Suprapubic skin (tissue), 4 donors: ENCODE data around the gene PPA1. TPM values are rescaled to one million over a fixed set of nuclear protein-coding genes. Genes with fewer than 3 reads are reported as not detected.
"Not testable (repeated sequence)": the region's sequence is repeated elsewhere in the genome, so short reads cannot be mapped to it uniquely, and the experiment has no call there.

Experiments
- DNase-seq, 2 donors: peaks; one replicate each; pipeline ENCODE4 v3.0.0-alpha.2; 2019; ENCODE audit warnings: low spot score in 2 of 2
- H3K27ac ChIP-seq: fragments of 200-600 bp; sonication (generic); one replicate; pipeline ENCODE4 v1.5.1; 2019
- H3K27me3 ChIP-seq: fragments of 200-600 bp; sonication (generic); one replicate; pipeline ENCODE4 v1.5.1; 2019
- H3K36me3 ChIP-seq: fragments of 200-600 bp; sonication (generic); one replicate; pipeline ENCODE4 v1.5.1; 2019
- H3K4me1 ChIP-seq: fragments of 200-600 bp; sonication (generic); one replicate; pipeline ENCODE4 v1.5.1; 2019
- H3K4me3 ChIP-seq: fragments of 200-600 bp; sonication (generic); one replicate; pipeline ENCODE4 v1.5.1; 2019; ENCODE audit warnings: mild to moderate bottlenecking
- H3K9me3 ChIP-seq: fragments of 200-600 bp; sonication (generic); one replicate; pipeline ENCODE4 v1.5.1; 2019
- EP300 ChIP-seq: sonication (generic); formaldehyde crosslinking; IDR thresholded peaks from one replicate; pipeline ENCODE4 v1.6.1; 2017; ENCODE audit warnings: antibody characterized with exemption
- POLR2A ChIP-seq, 2 donors: fragments of 450-650 bp; IDR thresholded peaks; one replicate each; pipeline ENCODE4 v1.6.1; 2017; ENCODE audit warnings: antibody characterized with exemption in 2 of 2, mild to moderate bottlenecking in 2 of 2, moderate library complexity in 2 of 2
- POLR2AphosphoS5 ChIP-seq, 3 donors: sonication (generic); formaldehyde crosslinking; IDR thresholded peaks; one replicate each; pipeline ENCODE4 v1.6.1; 2017; ENCODE audit warnings: antibody characterized with exemption in 3 of 3
- WGBS: methylation state at CpG from one replicate; pipeline ENCODE4 v1.1.5; 2018; 5-methylcytosine and 5-hydroxymethylcytosine counted together
- total RNA-seq, 4 donors: library from RNA; depleted of rRNA; stranded (reverse); fragments of >200 nt; gene quantifications; one replicate each; pipeline ENCODE4 v1.1.0, GENCODE V29; 2016
- TF ChIP-seq, protein P1 (sequence below), 2 donors: fragments of 200-600 bp in 1 of 2; fragments of 450-650 bp in 1 of 2; sonication (generic) in 1 of 2; IDR thresholded peaks; one replicate each; pipeline ENCODE4 v1.5.1; 2016 to 2019; ENCODE audit warnings: antibody characterized with exemption in 2 of 2, mild to moderate bottlenecking in 1 of 2, moderate library complexity in 1 of 2

The PPA1 gene
- total RNA-seq, 4 donors from 2014 or later = 61.5 to 137 (median 118) TPM

DNA sequence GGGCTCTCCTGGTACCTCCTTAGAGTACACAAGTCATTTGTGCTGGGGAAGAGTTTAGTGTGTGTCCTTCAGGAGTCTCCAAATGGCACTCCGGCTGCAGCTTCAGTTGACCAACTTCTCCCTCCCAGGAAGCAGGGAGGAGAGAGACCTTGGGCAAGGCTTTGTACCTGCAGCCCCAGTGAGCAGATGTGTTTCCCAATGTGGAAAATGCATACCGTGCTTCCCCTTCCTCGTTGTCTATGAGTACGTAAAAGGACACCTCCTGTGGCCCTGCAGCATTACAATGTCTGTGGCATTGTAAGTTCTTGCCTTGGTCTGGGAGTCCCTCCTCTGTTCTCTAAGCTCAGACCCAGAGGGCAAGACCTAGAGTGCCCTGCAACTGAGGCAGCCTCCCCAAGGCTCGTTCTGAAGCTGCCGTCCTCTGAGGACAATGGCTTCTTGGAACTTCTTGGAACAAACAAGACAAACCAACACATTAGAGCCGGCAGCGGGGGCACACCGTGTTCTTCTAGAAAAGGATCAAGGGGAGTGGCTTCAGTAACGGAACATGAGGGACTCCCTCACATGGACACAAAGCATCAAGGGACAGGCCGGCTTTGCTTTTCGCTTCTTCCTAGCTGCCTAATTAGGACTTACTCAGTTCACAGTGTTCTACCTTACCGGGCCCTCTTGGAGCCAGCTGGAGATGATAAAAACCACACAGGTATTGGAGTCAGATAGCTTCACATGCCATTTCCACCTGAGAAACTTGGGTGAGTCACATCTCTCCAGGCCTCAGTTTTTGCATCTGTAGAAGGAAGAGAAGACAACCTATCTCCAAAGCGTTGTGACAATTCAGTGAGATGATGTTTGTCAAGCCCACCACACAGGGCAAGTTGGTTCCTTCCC, 20.9 kb upstream of the PPA1 start:
- peaks cover 11% of the 10 kb centered on the region for H3K4me1 ChIP-seq
- no peaks in the 10 kb centered on the region for H3K9me3 ChIP-seq
- TF ChIP-seq EP300 = no peak
- TF ChIP-seq, protein P1, sequence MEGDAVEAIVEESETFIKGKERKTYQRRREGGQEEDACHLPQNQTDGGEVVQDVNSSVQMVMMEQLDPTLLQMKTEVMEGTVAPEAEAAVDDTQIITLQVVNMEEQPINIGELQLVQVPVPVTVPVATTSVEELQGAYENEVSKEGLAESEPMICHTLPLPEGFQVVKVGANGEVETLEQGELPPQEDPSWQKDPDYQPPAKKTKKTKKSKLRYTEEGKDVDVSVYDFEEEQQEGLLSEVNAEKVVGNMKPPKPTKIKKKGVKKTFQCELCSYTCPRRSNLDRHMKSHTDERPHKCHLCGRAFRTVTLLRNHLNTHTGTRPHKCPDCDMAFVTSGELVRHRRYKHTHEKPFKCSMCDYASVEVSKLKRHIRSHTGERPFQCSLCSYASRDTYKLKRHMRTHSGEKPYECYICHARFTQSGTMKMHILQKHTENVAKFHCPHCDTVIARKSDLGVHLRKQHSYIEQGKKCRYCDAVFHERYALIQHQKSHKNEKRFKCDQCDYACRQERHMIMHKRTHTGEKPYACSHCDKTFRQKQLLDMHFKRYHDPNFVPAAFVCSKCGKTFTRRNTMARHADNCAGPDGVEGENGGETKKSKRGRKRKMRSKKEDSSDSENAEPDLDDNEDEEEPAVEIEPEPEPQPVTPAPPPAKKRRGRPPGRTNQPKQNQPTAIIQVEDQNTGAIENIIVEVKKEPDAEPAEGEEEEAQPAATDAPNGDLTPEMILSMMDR (IDR thresholded peaks at IDR 0.05) = no peak
- no peak for TF ChIP-seq POLR2AphosphoS5 (IDR thresholded peaks at IDR 0.05)
- no peak for TF ChIP-seq POLR2A (IDR thresholded peaks at IDR 0.05)
- DNase-seq = no peak
- H3K4me3 ChIP-seq = no peak overlapping the region
- 90% methylated on average over 13 of the region's 14 CpGs for WGBS
- peaks cover 28% of the 10 kb centered on the region for H3K27me3 ChIP-seq
- H3K36me3 ChIP-seq = no peaks in the 10 kb centered on the region
- H3K27ac ChIP-seq = peak overlapping the region; percentile 29

DNA sequence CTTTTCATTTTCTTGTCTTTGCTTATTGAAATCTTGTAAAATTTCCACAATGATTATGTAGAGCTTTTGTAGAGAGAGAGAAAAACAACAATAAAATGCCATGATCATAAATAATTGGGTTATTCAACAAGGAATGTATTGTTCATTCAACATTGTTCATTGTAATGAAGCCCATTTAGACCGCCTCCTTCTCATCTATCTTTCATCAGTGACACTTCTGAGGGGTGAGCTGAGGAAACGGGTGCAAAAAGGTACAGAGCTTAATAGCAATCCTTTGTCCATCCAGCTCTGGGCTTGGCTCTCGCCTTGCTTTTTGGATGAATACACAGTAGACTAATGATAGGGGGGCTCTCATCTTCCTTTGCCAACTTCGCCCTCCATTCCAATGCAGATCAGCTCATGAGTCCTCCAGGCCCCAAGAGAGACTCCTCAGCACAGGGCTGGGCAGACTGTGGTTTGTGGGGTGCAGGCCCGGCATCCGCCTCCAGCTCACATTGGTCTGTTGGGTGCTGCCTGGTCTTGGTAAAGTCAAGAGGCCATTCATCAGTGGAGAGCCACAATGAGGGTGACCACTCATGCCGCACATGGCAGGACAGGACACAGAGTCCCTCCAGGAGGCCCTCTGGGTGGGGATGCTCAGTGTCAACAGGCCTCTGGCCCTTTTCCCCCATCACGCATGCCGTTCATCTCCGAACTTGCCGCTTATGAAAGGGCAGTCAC, 17.9 kb upstream of the PPA1 start:
- DNase-seq = no peak
- Histone ChIP-seq H3K27ac (no peak overlapping the region), H3K36me3 (no peaks in the 10 kb centered on the region), H3K4me1 (peaks cover 11% of the 10 kb centered on the region), H3K27me3 (peaks cover 25% of the 10 kb centered on the region), H3K4me3 (no peak overlapping the region), H3K9me3 (no peaks in the 10 kb centered on the region)
- no peak for TF ChIP-seq POLR2AphosphoS5 (IDR thresholded peaks at IDR 0.05)
- no peak for TF ChIP-seq POLR2A (IDR thresholded peaks at IDR 0.05)
- no peak for TF ChIP-seq EP300
- TF ChIP-seq, protein P1 (IDR thresholded peaks at IDR 0.05) = no peak
- 85% methylated on average over 11 of the region's 11 CpGs for WGBS

DNA sequence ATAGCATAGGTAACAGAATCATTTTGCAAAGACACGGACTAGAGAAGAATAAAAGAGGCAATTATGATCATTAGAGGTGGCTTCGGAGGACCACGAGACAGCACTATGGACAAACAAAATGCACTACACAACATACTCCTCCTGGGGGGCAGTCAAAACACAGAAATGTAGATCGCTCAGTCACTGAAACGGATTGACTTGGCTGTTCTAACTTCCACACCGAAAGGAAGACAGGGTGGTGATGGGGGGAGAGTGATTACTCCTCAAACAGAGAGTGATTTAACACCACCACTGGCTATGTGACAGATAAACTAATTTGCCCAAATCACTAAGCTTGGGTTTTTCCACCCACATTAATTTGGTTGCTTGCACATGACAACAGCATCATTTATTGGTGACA, 14.1 kb upstream of the PPA1 start:
- Histone ChIP-seq H3K27ac (no peak overlapping the region), H3K9me3 (no peaks in the 10 kb centered on the region), H3K27me3 (no peaks in the 10 kb centered on the region), H3K4me3 (no peak overlapping the region), H3K4me1 (no peaks in the 10 kb centered on the region), H3K36me3 (no peaks in the 10 kb centered on the region)
- DNase-seq = no peak
- WGBS = 85% methylated on average over 6 of the region's 6 CpGs
- TF ChIP-seq EP300 = no peak
- TF ChIP-seq POLR2AphosphoS5 (IDR thresholded peaks at IDR 0.05) = no peak
- TF ChIP-seq POLR2A (IDR thresholded peaks at IDR 0.05) = no peak
- TF ChIP-seq, protein P1 (IDR thresholded peaks at IDR 0.05) = no peak

DNA sequence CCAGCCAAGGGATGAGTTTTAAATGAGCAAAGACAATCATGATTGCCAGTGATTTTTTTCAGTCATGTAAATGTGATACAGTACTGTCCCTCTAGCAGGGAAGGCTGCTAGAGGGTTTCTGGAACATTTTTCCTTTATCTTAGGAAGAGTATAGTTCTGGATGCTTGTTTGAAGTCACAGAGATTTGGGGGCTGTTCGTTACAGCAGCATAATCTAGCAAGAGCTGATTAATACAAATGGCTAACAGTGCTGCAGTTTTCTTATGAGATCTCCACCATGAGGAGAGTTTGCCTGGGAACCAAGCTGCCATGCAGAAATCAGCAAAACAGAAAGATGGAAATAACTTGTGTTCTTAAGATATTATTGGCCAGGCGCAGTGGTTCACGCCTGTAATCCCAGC, 7.9 kb upstream of the PPA1 start:
- H3K4me3 ChIP-seq = no peak overlapping the region
- no peaks in the 10 kb centered on the region for H3K9me3 ChIP-seq
- WGBS = 97% methylated on average over 3 of the region's 3 CpGs
- no peak for TF ChIP-seq EP300
- TF ChIP-seq POLR2A (IDR thresholded peaks at IDR 0.05) = no peak
- TF ChIP-seq, protein P1 (IDR thresholded peaks at IDR 0.05) = no peak
- no peak for TF ChIP-seq POLR2AphosphoS5 (IDR thresholded peaks at IDR 0.05)
- no peaks in the 10 kb centered on the region for H3K4me1 ChIP-seq
- H3K36me3 ChIP-seq = no peaks in the 10 kb centered on the region
- H3K27ac ChIP-seq = no peak overlapping the region
- H3K27me3 ChIP-seq = no peaks in the 10 kb centered on the region
- DNase-seq = no peak

DNA sequence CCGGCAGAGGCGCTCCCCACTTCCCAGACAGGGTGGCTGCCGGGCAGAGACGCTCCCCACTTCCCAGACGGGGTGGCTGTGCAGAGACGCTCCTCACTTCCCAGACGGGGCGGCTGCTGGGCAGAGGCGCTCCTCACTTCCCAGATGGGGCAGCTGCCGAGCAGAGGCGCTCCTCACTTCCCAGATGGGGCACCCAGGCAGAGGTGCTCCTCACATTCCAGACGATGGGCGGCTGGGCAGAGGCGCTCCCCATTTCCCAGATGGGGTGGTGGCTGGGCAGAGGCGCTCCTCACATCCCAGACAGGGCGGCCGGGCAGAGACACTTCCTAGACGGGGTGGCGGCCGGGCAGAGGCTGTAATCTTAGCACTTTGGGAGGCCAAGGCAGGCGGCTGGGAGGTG, 6.8 kb upstream of the PPA1 start:
- H3K27me3 ChIP-seq, H3K9me3 ChIP-seq, H3K27ac ChIP-seq, H3K36me3 ChIP-seq, H3K4me3 ChIP-seq, H3K4me1 ChIP-seq, DNase-seq: not testable (repeated sequence)
- WGBS = no CpG with 5 or more reads among the region's 21 CpGs

DNA sequence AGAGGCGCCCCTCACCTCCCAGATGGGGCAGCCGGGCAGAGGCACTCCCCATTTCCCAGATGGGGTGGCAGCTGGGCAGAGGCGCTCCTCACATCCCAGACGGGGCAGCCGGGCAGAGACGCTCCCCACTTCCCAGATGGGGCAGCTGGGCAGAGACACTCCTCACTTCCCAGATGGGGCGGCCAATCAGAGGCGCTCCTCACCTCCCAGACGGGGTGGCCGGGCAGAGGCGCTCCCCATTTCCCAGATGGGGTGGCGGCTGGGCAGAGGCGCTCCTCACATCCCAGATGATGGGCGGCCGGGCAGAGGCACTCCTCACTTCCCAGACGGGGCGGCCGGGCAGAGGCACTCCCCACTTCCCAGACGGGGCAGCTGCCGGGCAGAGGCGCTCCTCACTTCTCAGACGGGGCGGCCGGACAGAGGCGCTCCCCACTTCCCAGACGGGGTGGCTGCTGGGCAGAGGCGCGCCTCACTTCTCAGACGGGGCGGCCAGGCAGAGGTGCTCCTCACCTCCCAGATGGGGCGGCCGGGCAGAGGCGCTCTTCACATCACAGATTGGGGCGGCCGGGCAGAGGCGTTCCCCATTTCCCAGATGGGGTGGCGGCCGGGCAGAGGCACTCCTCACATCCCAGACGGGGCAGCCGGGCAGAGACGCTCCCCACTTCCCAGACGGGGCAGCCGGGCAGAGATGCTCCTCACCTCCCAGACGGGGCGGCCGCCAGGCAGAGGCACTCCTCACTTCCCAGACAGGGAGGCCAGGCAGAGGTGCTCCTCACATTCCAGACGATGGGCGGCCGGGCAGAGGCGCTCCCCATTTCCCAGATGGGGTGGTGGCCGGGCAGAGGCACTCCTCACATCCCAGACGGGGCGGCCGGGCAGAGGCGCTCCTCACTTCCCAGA, 6.1 kb upstream of the PPA1 start:
- WGBS = 95% methylated on average over 11 of the region's 55 CpGs
- H3K36me3 ChIP-seq, H3K9me3 ChIP-seq, H3K27ac ChIP-seq, H3K4me3 ChIP-seq, DNase-seq, H3K27me3 ChIP-seq, H3K4me1 ChIP-seq: not testable (repeated sequence)

DNA sequence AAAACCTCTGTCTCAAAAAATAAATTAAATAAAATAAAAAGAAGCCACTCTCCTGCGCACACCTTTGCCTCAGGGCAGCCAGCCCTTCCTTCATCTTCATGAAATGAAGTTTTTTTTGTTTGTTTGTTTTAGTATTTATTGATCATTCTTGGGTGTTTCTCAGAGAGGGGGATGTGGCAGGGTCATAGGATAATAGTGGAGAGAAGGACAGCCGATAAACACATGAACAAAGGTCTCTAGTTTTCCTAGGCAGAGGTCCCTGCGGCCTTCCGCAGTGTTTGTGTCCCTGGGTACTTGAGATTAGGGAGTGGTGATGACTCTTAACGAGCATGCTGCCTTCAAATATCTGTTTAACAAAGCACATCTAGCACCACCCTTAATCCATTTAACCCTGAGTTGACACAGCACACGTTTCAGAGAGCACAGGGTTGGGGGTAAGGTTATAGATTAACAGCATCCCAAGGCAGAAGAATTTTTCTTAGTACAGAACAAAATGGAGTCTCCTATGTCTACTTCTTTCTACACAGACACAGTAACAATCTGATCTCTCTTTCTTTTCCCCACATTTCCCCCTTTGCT, 4.8 kb upstream of the PPA1 start:
- H3K27ac ChIP-seq, DNase-seq, H3K4me3 ChIP-seq, H3K36me3 ChIP-seq, H3K9me3 ChIP-seq, H3K27me3 ChIP-seq: not testable (repeated sequence)
- peaks cover 17% of the 10 kb centered on the region for H3K4me1 ChIP-seq
- 71% methylated on average over 6 of the region's 6 CpGs for WGBS
